Hepatocyte (in vitro differentiated cells): ENCODE results near the gene FSCN2. TPM values are rescaled to one million over a fixed set of nuclear protein-coding genes. Genes with fewer than 3 reads are reported as not detected.
"Not testable (repeated sequence)": the region's sequence is repeated elsewhere in the genome, so short reads cannot be mapped to it uniquely, and the experiment has no call there.

Experiments
- DNase-seq: peaks from one replicate; pipeline ENCODE4 v3.0.0-alpha.2; 2016; ENCODE audit warnings: low spot score
- H2AFZ ChIP-seq: fragments of 200-600 bp; sonication (generic); 2 replicates; pipeline ENCODE4 v1.6.0; 2016; ENCODE audit warnings: antibody characterized with exemption, mild to moderate bottlenecking
- H3K27ac ChIP-seq: fragments of 200-600 bp; sonication (generic); 2 replicates; pipeline ENCODE4 v1.5.1; 2016; ENCODE audit warnings: mild to moderate bottlenecking
- H3K27me3 ChIP-seq: fragments of 200-600 bp; sonication (generic); 2 replicates; pipeline ENCODE4 v1.6.1; 2016
- H3K36me3 ChIP-seq: fragments of 200-600 bp; sonication (generic); replicated peaks from 2 replicates; pipeline ENCODE4 v1.5.1; 2016; ENCODE audit warnings: low read depth; ENCODE audit not compliant: insufficient read depth
- H3K4me1 ChIP-seq: fragments of 200-600 bp; sonication (generic); 2 replicates; pipeline ENCODE4 v1.5.1; 2016; ENCODE audit warnings: mild to moderate bottlenecking, moderate library complexity; ENCODE audit not compliant: insufficient read depth
- H3K4me2 ChIP-seq: fragments of 200-600 bp; sonication (generic); 2 replicates; pipeline ENCODE4 v1.6.0; 2016
- H3K4me3 ChIP-seq: fragments of 200-600 bp; sonication (generic); 2 replicates; pipeline ENCODE4 v1.5.1; 2016; ENCODE audit warnings: mild to moderate bottlenecking
- H3K79me2 ChIP-seq: fragments of 200-600 bp; sonication (generic); 2 replicates; pipeline ENCODE4 v1.6.0; 2017; ENCODE audit warnings: mild to moderate bottlenecking
- H3K9me2 ChIP-seq: fragments of 200-600 bp; sonication (generic); replicated peaks from 2 replicates; pipeline ENCODE4 v1.6.0; 2017; ENCODE audit warnings: mild to moderate bottlenecking; ENCODE audit not compliant: insufficient read depth
- H3K9me3 ChIP-seq: fragments of 200-600 bp; sonication (generic); 2 replicates; pipeline ENCODE4 v1.5.1; 2016; ENCODE audit warnings: low read depth, mild to moderate bottlenecking
- H4K20me1 ChIP-seq: fragments of 200-600 bp; sonication (generic); 2 replicates; pipeline ENCODE4 v1.6.0; 2016; ENCODE audit warnings: mild to moderate bottlenecking; ENCODE audit not compliant: insufficient read depth, poor library complexity, severe bottlenecking
- EZH2 ChIP-seq: fragments of 200-600 bp; sonication (generic); IDR thresholded peaks from 2 replicates; pipeline ENCODE4 v1.6.1; 2016; ENCODE audit warnings: antibody characterized with exemption, mild to moderate bottlenecking, borderline replicate concordance
- EZH2phosphoT487 ChIP-seq: fragments of 200-600 bp; sonication (generic); IDR thresholded peaks from one replicate; pipeline ENCODE4 v1.6.1; 2018; ENCODE audit warnings: antibody characterized with exemption, mild to moderate bottlenecking, low read depth, moderate library complexity; ENCODE audit not compliant: unreplicated experiment, severe bottlenecking
- WGBS: methylation state at CpG from one replicate; pipeline ENCODE4 v1.1.6; 2016; ENCODE audit warnings: low lambda C conversion rate; ENCODE audit errors: missing lambda C conversion rate; 5-methylcytosine and 5-hydroxymethylcytosine counted together
- polyA plus RNA-seq: library from polyadenylated mRNA; unstranded; fragments of >200 nt; fragmentation: Nextera tagmentation; extraction: Ambion mirVana; gene quantifications from 2 replicates; pipeline ENCODE4 v1.2.1, GENCODE V29; 2016
- total RNA-seq: library from RNA; depleted of rRNA; stranded (reverse); fragments of >200 nt; gene quantifications from 2 replicates; pipeline ENCODE4 v1.2.3, GENCODE V29; 2014
- TF ChIP-seq, protein P1 (sequence below): fragments of 200-600 bp; sonication (generic); IDR thresholded peaks from 2 replicates; pipeline ENCODE4 v1.5.1; 2016; ENCODE audit warnings: antibody characterized with exemption, mild to moderate bottlenecking; ENCODE audit not compliant: poor library complexity

The FSCN2 gene
- total and polyA plus RNA-seq, 2 experiments from 2014 or later = 0.40 to 3.7 TPM

- Histone ChIP-seq H3K79me2 (no peaks in the 10 kb centered on the region), H3K27me3 (no peaks in the 10 kb centered on the region), H3K9me3 (no peaks in the 10 kb centered on the region), H2AFZ (no peak overlapping the region), H3K4me2 (no peak overlapping the region), H4K20me1 (no peaks in the 10 kb centered on the region), H3K9me2 (no peaks in the 10 kb centered on the region), H3K36me3 (no peaks in the 10 kb centered on the region), H3K27ac (no peak overlapping the region), H3K4me3 (no peak overlapping the region), H3K4me1 (peaks cover 5% of the 10 kb centered on the region)
- no peak for DNase-seq
- TF ChIP-seq EZH2phosphoT487 (no peak), EZH2 (no peak)
- TF ChIP-seq, protein P1, sequence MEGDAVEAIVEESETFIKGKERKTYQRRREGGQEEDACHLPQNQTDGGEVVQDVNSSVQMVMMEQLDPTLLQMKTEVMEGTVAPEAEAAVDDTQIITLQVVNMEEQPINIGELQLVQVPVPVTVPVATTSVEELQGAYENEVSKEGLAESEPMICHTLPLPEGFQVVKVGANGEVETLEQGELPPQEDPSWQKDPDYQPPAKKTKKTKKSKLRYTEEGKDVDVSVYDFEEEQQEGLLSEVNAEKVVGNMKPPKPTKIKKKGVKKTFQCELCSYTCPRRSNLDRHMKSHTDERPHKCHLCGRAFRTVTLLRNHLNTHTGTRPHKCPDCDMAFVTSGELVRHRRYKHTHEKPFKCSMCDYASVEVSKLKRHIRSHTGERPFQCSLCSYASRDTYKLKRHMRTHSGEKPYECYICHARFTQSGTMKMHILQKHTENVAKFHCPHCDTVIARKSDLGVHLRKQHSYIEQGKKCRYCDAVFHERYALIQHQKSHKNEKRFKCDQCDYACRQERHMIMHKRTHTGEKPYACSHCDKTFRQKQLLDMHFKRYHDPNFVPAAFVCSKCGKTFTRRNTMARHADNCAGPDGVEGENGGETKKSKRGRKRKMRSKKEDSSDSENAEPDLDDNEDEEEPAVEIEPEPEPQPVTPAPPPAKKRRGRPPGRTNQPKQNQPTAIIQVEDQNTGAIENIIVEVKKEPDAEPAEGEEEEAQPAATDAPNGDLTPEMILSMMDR = no peak
- 98% methylated on average over 9 of the region's 20 CpGs for WGBS
Observed at GRCh38 chr17:81528384-81528650, 140 bp downstream of the FSCN2 start.

DNA sequence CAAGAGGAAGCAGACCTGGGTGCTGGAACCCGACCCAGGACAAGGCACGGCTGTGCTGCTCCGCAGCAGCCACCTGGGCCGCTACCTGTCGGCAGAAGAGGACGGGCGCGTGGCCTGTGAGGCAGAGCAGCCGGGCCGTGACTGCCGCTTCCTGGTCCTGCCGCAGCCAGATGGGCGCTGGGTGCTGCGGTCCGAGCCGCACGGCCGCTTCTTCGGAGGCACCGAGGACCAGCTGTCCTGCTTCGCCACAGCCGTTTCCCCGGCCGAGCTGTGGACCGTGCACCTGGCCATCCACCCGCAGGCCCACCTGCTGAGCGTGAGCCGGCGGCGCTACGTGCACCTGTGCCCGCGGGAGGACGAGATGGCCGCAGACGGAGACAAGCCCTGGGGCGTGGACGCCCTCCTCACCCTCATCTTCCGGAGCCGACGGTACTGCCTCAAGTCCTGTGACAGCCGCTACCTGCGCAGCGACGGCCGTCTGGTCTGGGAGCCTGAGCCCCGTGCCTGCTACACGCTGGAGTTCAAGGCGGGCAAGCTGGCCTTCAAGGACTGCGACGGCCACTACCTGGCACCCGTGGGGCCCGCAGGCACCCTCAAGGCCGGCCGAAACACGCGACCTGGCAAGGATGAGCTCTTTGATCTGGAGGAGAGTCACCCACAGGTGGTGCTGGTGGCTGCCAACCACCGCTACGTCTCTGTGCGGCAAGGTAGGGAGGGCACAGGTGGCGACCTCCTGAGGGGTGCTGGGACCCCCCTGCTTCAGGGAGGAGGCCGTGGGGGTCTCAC lies 667 bp downstream of the FSCN2 start:
- Histone ChIP-seq H3K36me3 (no peaks in the 10 kb centered on the region), H3K9me2 (no peaks in the 10 kb centered on the region), H3K27ac (no peak overlapping the region), H2AFZ (no peak overlapping the region), H3K79me2 (no peaks in the 10 kb centered on the region), H4K20me1 (no peaks in the 10 kb centered on the region), H3K9me3 (no peaks in the 10 kb centered on the region), H3K27me3 (no peaks in the 10 kb centered on the region), H3K4me1 (peaks cover under 1% of the 10 kb centered on the region), H3K4me2 (no peak overlapping the region), H3K4me3 (no peak overlapping the region)
- no peak for TF ChIP-seq EZH2phosphoT487
- TF ChIP-seq, protein P1 = no peak
- TF ChIP-seq EZH2 = no peak
- no peak for DNase-seq
- 94% methylated on average over 54 of the region's 62 CpGs for WGBS

GRCh38 chr17:81529437-81529803 lies 1.2 kb downstream of the FSCN2 start:
- TF ChIP-seq EZH2 (no peak), EZH2phosphoT487 (no peak)
- TF ChIP-seq, protein P1 = no peak
- Histone ChIP-seq H3K9me2 (no peaks in the 10 kb centered on the region), H4K20me1 (no peaks in the 10 kb centered on the region), H3K36me3 (no peaks in the 10 kb centered on the region), H3K4me3 (no peak overlapping the region), H3K4me2 (no peak overlapping the region), H3K4me1 (no peaks in the 10 kb centered on the region), H3K79me2 (no peaks in the 10 kb centered on the region), H2AFZ (no peak overlapping the region), H3K27ac (no peak overlapping the region), H3K9me3 (no peaks in the 10 kb centered on the region), H3K27me3 (no peaks in the 10 kb centered on the region)
- 94% methylated on average over 6 of the region's 6 CpGs for WGBS
- no peak for DNase-seq

DNA sequence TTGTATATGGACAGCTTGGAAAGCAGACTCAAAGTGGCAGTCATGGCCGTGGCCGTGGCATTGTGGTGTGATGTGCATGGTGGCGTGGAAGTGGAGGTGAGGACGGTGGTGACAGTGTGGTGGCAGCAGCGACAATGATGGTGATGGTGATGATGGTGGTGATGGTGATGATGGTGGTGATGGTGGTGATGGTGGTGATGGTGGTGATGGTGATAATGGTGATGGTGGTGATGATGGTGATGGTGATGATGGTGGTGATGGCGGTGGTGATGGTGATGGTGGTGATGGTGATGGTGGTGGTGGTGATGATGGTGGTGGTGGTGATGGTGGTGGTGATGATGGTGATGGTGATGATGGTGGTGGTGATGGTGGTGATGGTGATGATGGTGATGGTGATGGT lies 2.8 kb downstream of the FSCN2 start:
- not testable (repeated sequence) for H3K27ac ChIP-seq, H3K27me3 ChIP-seq, DNase-seq, H3K4me3 ChIP-seq, H3K4me1 ChIP-seq, H3K9me2 ChIP-seq, H4K20me1 ChIP-seq, H2AFZ ChIP-seq, H3K4me2 ChIP-seq, H3K36me3 ChIP-seq, H3K79me2 ChIP-seq, H3K9me3 ChIP-seq
- 90% methylated on average over 6 of the region's 6 CpGs for WGBS

GRCh38 chr17:81531998-81532404 lies 3.8 kb downstream of the FSCN2 start:
- H3K27me3 ChIP-seq, H2AFZ ChIP-seq, H3K9me2 ChIP-seq, H3K4me2 ChIP-seq, H3K79me2 ChIP-seq, H3K36me3 ChIP-seq, H3K4me1 ChIP-seq, H3K4me3 ChIP-seq, H3K27ac ChIP-seq, H4K20me1 ChIP-seq, H3K9me3 ChIP-seq, DNase-seq: not testable (repeated sequence)
- 100% methylated on average over 1 of the region's 3 CpGs for WGBS
